ENCODE results near the gene HYLS1.

- TF ChIP-seq CTCF (conservative IDR thresholded peaks at IDR 0.05), result no peak
- no peak for TF ChIP-seq ZFX (IDR thresholded peaks at IDR 0.05)
Observed at GRCh38 chr11:125949271-125950177, 62.1 kb downstream of the HYLS1 start.

Data from C4-2B (cell line).